PC-3 (cell line): ENCODE results near the gene SLC45A1. TPM values are rescaled to one million over a fixed set of nuclear protein-coding genes. Genes with fewer than 3 reads are reported as not detected.

Experiments used
- ATAC-seq: fragments of 200-7000 bp; cut with Tn5 transposase; 2 replicates; pipeline ENCODE4 v1.9.1; 2020; ENCODE audit warnings: mild to moderate bottlenecking, moderate library complexity
- BruUV-seq: library from RNA; stranded (reverse); fragments of 400-500 nt; replicated peaks from 2 replicates; lab custom pipeline; 2021; lab: Mats Ljungman, UMichigan
- CTCF ChIA-PET: fragments of 300-600 bp; sonication (Branson Sonifier 250); formaldehyde crosslinking; loops from one replicate; lab custom pipeline; 2022; ENCODE audit warnings: antibody characterized with exemption; lab: Charles Lee
- POLR2A ChIA-PET: fragments of 300-600 bp; sonication (Branson Sonifier 250); formaldehyde crosslinking; loops from one replicate; lab custom pipeline; 2022; ENCODE audit warnings: antibody characterized with exemption; ENCODE audit not compliant: unreplicated experiment; lab: Charles Lee
- DNase-seq: peaks from one replicate; pipeline ENCODE4 v3.0.0-alpha.2; 2015
- H2AFZ ChIP-seq: fragments of 300-600 bp; sonication (generic); 2 replicates; pipeline ENCODE4 v1.6.0; 2016; ENCODE audit warnings: antibody characterized with exemption, low read length
- H3F3A ChIP-seq: fragments of 300-600 bp; sonication (generic); one replicate; pipeline ENCODE4 v1.6.0; 2017; ENCODE audit warnings: antibody characterized with exemption, low read length, control low read depth, mild to moderate bottlenecking; ENCODE audit not compliant: unreplicated experiment
- H3K27ac ChIP-seq: fragments of 300-600 bp; sonication (generic); 2 replicates; pipeline ENCODE4 v1.5.1; 2016; ENCODE audit warnings: mild to moderate bottlenecking, low read length
- H3K27me3 ChIP-seq: fragments of 300-600 bp; sonication (generic); 2 replicates; pipeline ENCODE4 v1.6.1; 2016; ENCODE audit warnings: low read length, mixed read lengths
- H3K36me3 ChIP-seq: fragments of 300-600 bp; sonication (generic); 2 replicates; pipeline ENCODE4 v1.6.1; 2016; ENCODE audit warnings: low read depth, mixed run types, low read length, mixed read lengths
- H3K4me1 ChIP-seq: fragments of 300-600 bp; sonication (generic); 2 replicates; pipeline ENCODE4 v1.5.1; 2016; ENCODE audit warnings: low read length; ENCODE audit not compliant: insufficient read depth
- H3K4me2 ChIP-seq: fragments of 300-600 bp; sonication (generic); 2 replicates; pipeline ENCODE4 v1.6.0; 2016; ENCODE audit warnings: low read length
- H3K4me3 ChIP-seq: fragments of 300-600 bp; sonication (generic); 2 replicates; pipeline ENCODE4 v1.5.1; 2016; ENCODE audit warnings: mild to moderate bottlenecking, low read length, mixed read lengths
- H3K79me2 ChIP-seq: fragments of 300-600 bp; sonication (generic); 2 replicates; pipeline ENCODE4 v1.6.1; 2017; ENCODE audit warnings: low read length, mixed read lengths
- H3K9ac ChIP-seq: fragments of 300-600 bp; sonication (generic); 2 replicates; pipeline ENCODE4 v1.6.0; 2016; ENCODE audit warnings: mild to moderate bottlenecking, low read length
- H3K9me2 ChIP-seq: fragments of 300-600 bp; sonication (generic); replicated peaks from 2 replicates; pipeline ENCODE4 v1.6.1; 2016; ENCODE audit warnings: mixed run types, low read length, mixed read lengths
- H3K9me3 ChIP-seq: fragments of 300-600 bp; sonication (generic); 2 replicates; pipeline ENCODE4 v1.6.1; 2016; ENCODE audit warnings: low read length, mixed read lengths
- H4K20me1 ChIP-seq: fragments of 300-600 bp; sonication (generic); 2 replicates; pipeline ENCODE4 v1.6.1; 2016; ENCODE audit warnings: low read length, mixed read lengths
- EZH2 ChIP-seq: fragments of 300-600 bp; sonication (generic); IDR thresholded peaks from one replicate; pipeline ENCODE4 v1.6.1; 2017; ENCODE audit warnings: antibody characterized with exemption, mild to moderate bottlenecking, low read length; ENCODE audit not compliant: unreplicated experiment
- EZH2phosphoT487 ChIP-seq: fragments of 300-600 bp; sonication (generic); IDR thresholded peaks from 2 replicates; pipeline ENCODE4 v1.6.1; 2018; ENCODE audit warnings: mild to moderate bottlenecking, antibody characterized with exemption, low read length, borderline replicate concordance
- intact Hi-C: fragments of 100-400 bp; cut with micrococcal nuclease; formaldehyde crosslinking; loops from 2 replicates; pipeline ENCODE4 v1.9.0; 2023
- total RNA-seq: library from RNA; depleted of rRNA; stranded (reverse); fragments of >200 nt; gene quantifications from 2 replicates; pipeline ENCODE4 v1.2.3, GENCODE V29; 2014
- TF ChIP-seq, protein P1 (sequence below): fragments of 300-600 bp; sonication (generic); conservative IDR thresholded peaks from 2 replicates; pipeline ENCODE4 v1.5.1; 2017; ENCODE audit warnings: antibody characterized with exemption, low read depth, mild to moderate bottlenecking, low read length

SLC45A1 gene
- total RNA-seq, 1 experiment from 2014 or later: 0.62 TPM

DNA sequence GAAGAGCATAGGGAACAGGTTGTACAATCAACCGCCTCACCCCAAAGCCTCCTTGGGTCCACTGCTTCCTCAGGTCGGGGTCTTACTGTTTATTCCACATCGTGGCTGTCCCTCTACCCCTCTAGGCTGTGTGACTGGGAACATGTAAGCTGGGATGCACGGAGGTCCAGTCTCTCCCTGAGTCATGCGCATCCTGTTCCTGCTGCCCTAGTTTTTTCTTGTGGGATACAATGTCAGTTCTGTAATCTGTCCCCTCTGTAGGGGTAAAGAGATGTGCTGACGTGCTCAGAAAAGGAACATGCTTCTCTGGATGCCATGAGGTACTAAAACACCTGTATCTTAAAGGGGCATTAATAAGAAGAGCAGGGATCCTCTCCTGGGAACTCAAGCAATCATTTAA lies 66.2 kb downstream of the SLC45A1 start:
- CTCF ChIA-PET: no interaction called here

DNA sequence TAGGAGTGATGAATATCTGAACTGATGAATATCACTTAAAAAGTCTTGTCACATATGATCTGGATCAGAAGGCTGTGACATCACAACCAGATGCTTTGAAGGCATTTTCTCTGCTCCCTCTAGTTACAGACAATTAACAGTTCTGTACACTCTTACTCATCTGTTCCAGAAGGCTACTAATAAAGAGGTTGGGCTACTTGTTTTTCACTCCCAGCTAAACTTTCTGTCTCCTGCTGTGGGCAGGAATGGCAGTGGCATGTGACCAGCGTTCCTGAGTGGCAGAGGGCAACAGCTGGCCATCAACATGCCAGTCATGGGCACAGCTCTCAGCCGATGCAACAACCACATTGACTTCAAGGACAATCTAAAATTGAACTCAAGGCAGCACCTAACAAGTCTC lies 66.7 kb downstream of the SLC45A1 start:
- H3K9me2 ChIP-seq: no peaks in the 10 kb centered on the region
- intact Hi-C loops: no loop called here
- no peak for ATAC-seq
- H3K79me2 ChIP-seq: peaks cover 36% of the 10 kb centered on the region
- no TSS peak for BruUV-seq
- no peaks in the 10 kb centered on the region for H3K9me3 ChIP-seq
- ChIA-PET POLR2A (no interaction called here), CTCF (no interaction called here)
- H3K4me1 ChIP-seq: 0 out of 2 replicates have a peak, but pooled peaks cover 4% of the 10 kb centered on the region
- no peak for DNase-seq
- no peak overlapping the region for H3K27ac ChIP-seq
- H3K36me3 ChIP-seq: peaks cover 11% of the 10 kb centered on the region; the same call in 1 of the 2 replicates
- no peak overlapping the region for H2AFZ ChIP-seq
- no peak overlapping the region for H3K4me2 ChIP-seq
- no peaks in the 10 kb centered on the region for H4K20me1 ChIP-seq
- no peak overlapping the region for H3K9ac ChIP-seq
- TF ChIP-seq EZH2 (no peak), EZH2phosphoT487 (no peak)
- TF ChIP-seq, protein P1, sequence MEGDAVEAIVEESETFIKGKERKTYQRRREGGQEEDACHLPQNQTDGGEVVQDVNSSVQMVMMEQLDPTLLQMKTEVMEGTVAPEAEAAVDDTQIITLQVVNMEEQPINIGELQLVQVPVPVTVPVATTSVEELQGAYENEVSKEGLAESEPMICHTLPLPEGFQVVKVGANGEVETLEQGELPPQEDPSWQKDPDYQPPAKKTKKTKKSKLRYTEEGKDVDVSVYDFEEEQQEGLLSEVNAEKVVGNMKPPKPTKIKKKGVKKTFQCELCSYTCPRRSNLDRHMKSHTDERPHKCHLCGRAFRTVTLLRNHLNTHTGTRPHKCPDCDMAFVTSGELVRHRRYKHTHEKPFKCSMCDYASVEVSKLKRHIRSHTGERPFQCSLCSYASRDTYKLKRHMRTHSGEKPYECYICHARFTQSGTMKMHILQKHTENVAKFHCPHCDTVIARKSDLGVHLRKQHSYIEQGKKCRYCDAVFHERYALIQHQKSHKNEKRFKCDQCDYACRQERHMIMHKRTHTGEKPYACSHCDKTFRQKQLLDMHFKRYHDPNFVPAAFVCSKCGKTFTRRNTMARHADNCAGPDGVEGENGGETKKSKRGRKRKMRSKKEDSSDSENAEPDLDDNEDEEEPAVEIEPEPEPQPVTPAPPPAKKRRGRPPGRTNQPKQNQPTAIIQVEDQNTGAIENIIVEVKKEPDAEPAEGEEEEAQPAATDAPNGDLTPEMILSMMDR: no peak
- H3K27me3 ChIP-seq: no peaks in the 10 kb centered on the region
- no peak overlapping the region for H3K4me3 ChIP-seq
- H3F3A ChIP-seq: no peaks in the 10 kb centered on the region

More for the DNA sequence above, 66.2 kb downstream of the SLC45A1 start:
- peaks cover 33% of the 10 kb centered on the region for H3K79me2 ChIP-seq
- no peak for ATAC-seq
- no peak overlapping the region for H3K4me3 ChIP-seq
- POLR2A ChIA-PET: no interaction called here
- no peaks in the 10 kb centered on the region for H3F3A ChIP-seq
- no peak overlapping the region for H3K9ac ChIP-seq
- no peak for DNase-seq
- H3K9me2 ChIP-seq: no peaks in the 10 kb centered on the region
- no peak for TF ChIP-seq EZH2
- TF ChIP-seq EZH2phosphoT487: no peak
- TF ChIP-seq, protein P1: no peak
- H3K4me2 ChIP-seq: no peak overlapping the region
- 0 out of 2 replicates have a peak, but pooled peaks cover 4% of the 10 kb centered on the region for H3K4me1 ChIP-seq
- intact Hi-C loops: no loop called here
- no peaks in the 10 kb centered on the region for H3K9me3 ChIP-seq
- no peaks in the 10 kb centered on the region for H3K27me3 ChIP-seq
- BruUV-seq: no TSS peak
- H4K20me1 ChIP-seq: no peaks in the 10 kb centered on the region
- H3K36me3 ChIP-seq: peaks cover 11% of the 10 kb centered on the region; the same call in 1 of the 2 replicates
- H3K27ac ChIP-seq: no peak overlapping the region
- H2AFZ ChIP-seq: no peak overlapping the region

DNA sequence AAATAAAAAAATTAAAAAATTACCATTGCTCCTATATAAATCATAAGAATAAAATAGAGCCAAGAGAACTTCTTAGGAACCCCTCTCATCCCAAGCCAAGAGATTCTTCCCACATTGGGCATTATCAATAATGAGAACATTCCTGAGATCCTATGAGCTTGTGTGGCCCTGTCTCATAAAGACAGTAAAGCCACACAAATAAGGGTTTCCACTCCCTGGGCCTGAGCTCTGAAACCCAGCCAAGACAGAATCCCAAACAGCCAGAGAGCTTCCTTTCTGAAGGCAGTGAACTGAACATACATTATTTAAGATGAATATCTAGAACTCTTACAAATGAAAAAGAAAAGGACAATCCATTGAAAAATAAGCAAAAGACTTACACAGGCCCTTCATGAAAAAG lies 68.3 kb downstream of the SLC45A1 start:
- ATAC-seq (no peak), DNase-seq (no peak)
- POLR2A ChIA-PET: no interaction called here
- peaks cover 40% of the 10 kb centered on the region for H3K79me2 ChIP-seq
- CTCF ChIA-PET: no interaction called here
- TF ChIP-seq, protein P1: no peak
- TF ChIP-seq EZH2 (no peak), EZH2phosphoT487 (no peak)
- H3K4me1 ChIP-seq: 0 out of 2 replicates have a peak, but pooled peaks cover 4% of the 10 kb centered on the region
- H3K27me3 ChIP-seq: no peaks in the 10 kb centered on the region
- no peaks in the 10 kb centered on the region for H4K20me1 ChIP-seq
- H3K4me2 ChIP-seq: no peak overlapping the region
- no peaks in the 10 kb centered on the region for H3K9me2 ChIP-seq
- H3K4me3 ChIP-seq: no peak overlapping the region
- no peak overlapping the region for H2AFZ ChIP-seq
- no TSS peak for BruUV-seq
- no peak overlapping the region for H3K27ac ChIP-seq
- no peaks in the 10 kb centered on the region for H3K9me3 ChIP-seq
- peaks cover 11% of the 10 kb centered on the region; the same call in 1 of the 2 replicates for H3K36me3 ChIP-seq
- H3K9ac ChIP-seq: no peak overlapping the region
- intact Hi-C loops: no loop called here
- H3F3A ChIP-seq: no peaks in the 10 kb centered on the region
